Neutrophil (primary cell): ENCODE data around the gene LYPD4.

Experiments used
- H3K27ac ChIP-seq: fragments of 200-600 bp; sonication (generic); 2 replicates; pipeline ENCODE4 v1.5.1; 2016; ENCODE audit warnings: mild to moderate bottlenecking, moderate library complexity
- H3K27me3 ChIP-seq: fragments of 200-600 bp; sonication (generic); 2 replicates; pipeline ENCODE4 v1.6.0; 2016; ENCODE audit warnings: mild to moderate bottlenecking
- H3K36me3 ChIP-seq: fragments of 200-600 bp; sonication (generic); 2 replicates; pipeline ENCODE4 v1.5.1; 2017
- H3K4me1 ChIP-seq, 2 experiments: fragments of 200-600 bp in 1 of 2; sonication (generic) in 1 of 2; 1 replicate in 1 of 2; 2 replicates in 1 of 2; pipeline versions ENCODE4 v1.5.1 to v1.6.1; 2013 to 2016; ENCODE audit warnings: low read depth in 1 of 2, low read length in 1 of 2, mild to moderate bottlenecking in 1 of 2, moderate library complexity in 1 of 2; ENCODE audit not compliant: control insufficient read depth in 1 of 2, insufficient read depth in 1 of 2
- H3K4me3 ChIP-seq, 2 experiments: fragments of 200-600 bp in 1 of 2; sonication (generic) in 1 of 2; 1 replicate in 1 of 2; 2 replicates in 1 of 2; pipeline ENCODE4 v1.5.1; 2013 to 2016; ENCODE audit warnings: low read depth in 1 of 2, low read length in 1 of 2, mild to moderate bottlenecking in 1 of 2, moderate library complexity in 1 of 2
- H3K9me3 ChIP-seq: fragments of 200-600 bp; sonication (generic); 2 replicates; pipeline ENCODE4 v1.5.1; 2016
- CTCF ChIP-seq: fragments of 200-600 bp; sonication (generic); IDR thresholded peaks from 2 replicates; pipeline ENCODE4 v1.5.1; 2016; ENCODE audit warnings: antibody characterized with exemption

LYPD4 gene

GRCh38 chr19:41870401-41870873, 26.0 kb upstream of the LYPD4 start:
- Histone ChIP-seq H3K9me3 (no peaks in the 10 kb centered on the region), H3K27ac (peak overlapping the region; percentile 56), H3K27me3 (no peaks in the 10 kb centered on the region), H3K4me3 (no peak overlapping the region), H3K36me3 (no peaks in the 10 kb centered on the region), H3K4me1 (peaks cover 49 to 56% of the 10 kb centered on the region in 2 experiments)
- no peak for TF ChIP-seq CTCF

DNA sequence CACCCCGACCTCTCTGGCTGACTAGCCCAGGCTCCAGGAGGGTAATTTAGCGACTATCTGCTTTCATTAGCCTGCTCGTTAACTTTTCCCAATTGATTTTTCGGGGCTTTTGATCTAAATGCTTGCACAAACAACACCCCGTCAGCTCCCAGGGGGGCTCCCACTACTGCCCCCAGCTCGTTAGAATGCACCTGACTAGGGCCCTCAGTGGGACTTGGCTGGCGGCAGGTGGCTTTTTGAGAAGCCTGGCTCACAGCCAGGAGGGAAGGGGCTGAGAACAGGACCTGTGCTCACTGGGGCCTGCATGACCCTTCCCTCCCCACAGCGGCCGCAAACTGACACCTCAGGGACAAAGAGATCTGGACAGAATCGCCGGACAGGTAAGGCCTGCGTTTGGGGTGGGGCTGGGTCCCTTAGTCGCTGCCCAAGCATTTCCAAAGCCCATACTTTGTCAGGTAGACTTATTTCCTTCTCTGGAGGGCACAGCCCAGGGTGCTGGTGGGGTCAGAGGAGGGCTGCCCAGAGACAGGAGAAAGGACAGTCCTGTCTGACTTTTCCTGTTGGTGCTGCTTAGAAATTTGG, 25.0 kb upstream of the LYPD4 start:
- H3K4me3 ChIP-seq: no peak overlapping the region
- peaks cover 3% of the 10 kb centered on the region for H3K36me3 ChIP-seq
- H3K27me3 ChIP-seq: no peaks in the 10 kb centered on the region

GRCh38 chr19:41868989-41869300, 24.5 kb upstream of the LYPD4 start:
- Histone ChIP-seq H3K36me3 (peaks cover 6% of the 10 kb centered on the region), H3K27me3 (no peaks in the 10 kb centered on the region), H3K27ac (no peak overlapping the region), H3K4me1 (peaks cover 47 to 49% of the 10 kb centered on the region in 2 experiments), H3K9me3 (no peaks in the 10 kb centered on the region), H3K4me3 (no peak overlapping the region)
- no peak for TF ChIP-seq CTCF

More for the DNA sequence above, 25.0 kb upstream of the LYPD4 start:
- Histone ChIP-seq H3K27ac (peak overlapping the region; percentile 56), H3K9me3 (no peaks in the 10 kb centered on the region), H3K4me1 (peaks cover 49 to 54% of the 10 kb centered on the region in 2 experiments)
- TF ChIP-seq CTCF: no peak

- Histone ChIP-seq H3K9me3 (no peaks in the 10 kb centered on the region), H3K4me1 (peaks cover 41 to 45% of the 10 kb centered on the region in 2 experiments), H3K36me3 (peaks cover 6% of the 10 kb centered on the region), H3K27me3 (no peaks in the 10 kb centered on the region), H3K4me3 (no peak overlapping the region), H3K27ac (no peak overlapping the region)
- no peak for TF ChIP-seq CTCF
Observed at GRCh38 chr19:41868120-41868988, 23.9 kb upstream of the LYPD4 start.

- peaks cover 27 to 31% of the 10 kb centered on the region in 2 experiments for H3K4me1 ChIP-seq
- H3K27ac ChIP-seq: peak overlapping the region; percentile 46
- TF ChIP-seq CTCF: no peak
- H3K4me3 ChIP-seq: no peak overlapping the region
- H3K9me3 ChIP-seq: no peaks in the 10 kb centered on the region
- no peaks in the 10 kb centered on the region for H3K27me3 ChIP-seq
- peaks cover 13% of the 10 kb centered on the region for H3K36me3 ChIP-seq
Observed at GRCh38 chr19:41866284-41866683, 21.8 kb upstream of the LYPD4 start.
